Measurements from ENCODE around the gene LSM11. TPM values are rescaled to one million over a fixed set of nuclear protein-coding genes. Genes with fewer than 3 reads are reported as not detected.

Gene LSM11
- total and polyA plus RNA-seq, 2 donors (not counting 1 experiment from before 2014, with no cell fraction given), result 1.00 to 4.2 TPM

- H3K4me3 Mint-ChIP-seq, result no peak overlapping the region
- TF ChIP-seq EZH2 (IDR thresholded peaks at IDR 0.05; ENCODE audit: borderline replicate concordance, insufficient read depth, low read depth, low read length, poor library complexity, severe bottlenecking) (no peak), CTCF (IDR thresholded peaks at IDR 0.05) (no peak)
- no CpG with 5 or more reads among the region's 1 CpG for WGBS (ENCODE audit: insufficient coverage)
- H2AFZ ChIP-seq (ENCODE audit: insufficient read depth, low read depth, low read length, poor library complexity, severe bottlenecking), result no peak overlapping the region
- no peak overlapping the region for H3K9ac ChIP-seq (ENCODE audit: low read length)
- CTCF ChIA-PET, result interaction anchor here (2.8 kb wide), 1 partner anchor 7 kb away, joined by 10 read pairs; no protein-coding TSS in a partner anchor
- H3K79me2 ChIP-seq (ENCODE audit: control insufficient read depth, insufficient read depth, low read length), result no peaks in the 10 kb centered on the region
- no peak overlapping the region for H3K4me3 ChIP-seq (ENCODE audit: control extremely low read depth in 1 of 5, extremely low read depth in 1 of 5, insufficient read depth in 1 of 5, low read depth in 2 of 5, low read length in 4 of 5)
- no peaks in the 10 kb centered on the region for H4K20me1 ChIP-seq (ENCODE audit: control insufficient read depth, insufficient read depth, low read length, poor library complexity, severe bottlenecking)
- H3K27ac ChIP-seq (ENCODE audit: low read length in 2 of 2), result no peak overlapping the region
- no peaks in the 10 kb centered on the region for H3K4me1 Mint-ChIP-seq
- H3K9me3 Mint-ChIP-seq (ENCODE audit: insufficient read depth), result no peaks in the 10 kb centered on the region
- DNase-seq (no peak), ATAC-seq (ENCODE audit: low read depth) (no peak)
- H3K27me3 Mint-ChIP-seq, result no peaks in the 10 kb centered on the region
- H3K4me2 ChIP-seq (replicated peaks; ENCODE audit: low read depth, low read length, poor library complexity, severe bottlenecking), result no peak overlapping the region
- H3K36me3 ChIP-seq (replicated peaks in 1 of 2; ENCODE audit: control extremely low read depth in 1 of 2, control insufficient read depth in 1 of 2, extremely low read depth in 1 of 2, insufficient read depth in 2 of 2, low read length in 1 of 2), result no peaks in the 10 kb centered on the region
- peaks cover 0 to 5% (median 4%) of the 10 kb centered on the region in 3 donors for H3K9me3 ChIP-seq (ENCODE audit: control extremely low read depth in 1 of 3, control insufficient read depth in 2 of 3, insufficient read depth in 1 of 3, low read length in 2 of 3)
- peaks cover 0 to 4% of the 10 kb centered on the region in 2 donors for H3K4me1 ChIP-seq (ENCODE audit: control insufficient read depth in 2 of 2, insufficient read depth in 2 of 2, low read length in 2 of 2)
- no peak overlapping the region for H3K27ac Mint-ChIP-seq
- POLR2A ChIA-PET, result no interaction called here
- H3K27me3 ChIP-seq (replicated peaks in 1 of 4; ENCODE audit: control extremely low read depth in 1 of 4, control insufficient read depth in 3 of 4, insufficient read depth in 4 of 4, low read length in 3 of 4), result no peaks in the 10 kb centered on the region
- intact Hi-C loops (cut with micrococcal nuclease), result no loop called here
These were observed 23.4 kb downstream of the LSM11 start for GRCh38 chr5:157766902-157767301.

DNA sequence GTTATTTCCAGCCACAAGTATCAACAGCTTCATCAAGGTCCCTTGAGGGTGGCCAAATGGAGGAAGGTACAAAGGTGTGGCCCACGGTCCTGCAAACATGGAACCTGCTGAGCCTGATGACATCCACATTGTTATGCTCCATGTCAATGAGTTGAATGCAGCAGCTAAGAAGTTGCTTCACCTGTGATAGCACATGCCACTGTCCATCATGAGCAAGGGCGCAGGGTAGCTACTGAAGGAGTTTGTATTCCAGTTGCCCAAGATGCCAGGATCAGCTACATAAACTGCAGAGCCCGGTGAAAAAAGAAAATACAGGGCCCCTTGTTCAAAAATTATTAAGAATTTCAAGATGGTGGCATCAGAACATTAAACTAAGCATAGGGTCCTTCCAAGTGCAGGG, 24.2 kb downstream of the LSM11 start:
- DNase-seq, result no peak
- H3K36me3 ChIP-seq (replicated peaks in 1 of 2; ENCODE audit: control extremely low read depth in 1 of 2, control insufficient read depth in 1 of 2, extremely low read depth in 1 of 2, insufficient read depth in 2 of 2, low read length in 1 of 2), result no peaks in the 10 kb centered on the region
- TF ChIP-seq EZH2 (IDR thresholded peaks at IDR 0.05; ENCODE audit: borderline replicate concordance, insufficient read depth, low read depth, low read length, poor library complexity, severe bottlenecking), result no peak
- no peak for TF ChIP-seq CTCF (IDR thresholded peaks at IDR 0.05)
- H3K4me3 ChIP-seq (ENCODE audit: control extremely low read depth in 1 of 5, extremely low read depth in 1 of 5, insufficient read depth in 1 of 5, low read depth in 2 of 5, low read length in 4 of 5), result no peak overlapping the region
- H3K9me3 ChIP-seq (ENCODE audit: control extremely low read depth in 1 of 3, control insufficient read depth in 2 of 3, insufficient read depth in 1 of 3, low read length in 2 of 3), result peaks cover 0 to 5% (median 4%) of the 10 kb centered on the region in 3 donors
- H3K27me3 Mint-ChIP-seq, result no peaks in the 10 kb centered on the region
- 78% methylated on average over 3 of the region's 3 CpGs for WGBS (ENCODE audit: insufficient coverage)
- H3K9ac ChIP-seq (ENCODE audit: low read length), result no peak overlapping the region
- H3K79me2 ChIP-seq (ENCODE audit: control insufficient read depth, insufficient read depth, low read length), result no peaks in the 10 kb centered on the region
- H4K20me1 ChIP-seq (ENCODE audit: control insufficient read depth, insufficient read depth, low read length, poor library complexity, severe bottlenecking), result no peaks in the 10 kb centered on the region
- intact Hi-C loops (cut with micrococcal nuclease), result no loop called here
- H3K27ac Mint-ChIP-seq, result no peak overlapping the region
- H3K27me3 ChIP-seq (replicated peaks in 1 of 4; ENCODE audit: control extremely low read depth in 1 of 4, control insufficient read depth in 3 of 4, insufficient read depth in 4 of 4, low read length in 3 of 4), result no peaks in the 10 kb centered on the region
- CTCF ChIA-PET, result interaction anchor here (0.6 to 2.8 kb wide), 2 partner anchors 8 kb away, joined by 5 to 10 read pairs; no protein-coding TSS in a partner anchor
- no peaks in the 10 kb centered on the region for H3K9me3 Mint-ChIP-seq (ENCODE audit: insufficient read depth)
- no peak overlapping the region for H3K4me3 Mint-ChIP-seq
- no peak overlapping the region for H3K27ac ChIP-seq (ENCODE audit: low read length in 2 of 2)
- H2AFZ ChIP-seq (ENCODE audit: insufficient read depth, low read depth, low read length, poor library complexity, severe bottlenecking), result no peak overlapping the region
- ATAC-seq (ENCODE audit: low read depth), result no peak
- no peak overlapping the region for H3K4me2 ChIP-seq (replicated peaks; ENCODE audit: low read depth, low read length, poor library complexity, severe bottlenecking)
- POLR2A ChIA-PET, result no interaction called here
- H3K4me1 Mint-ChIP-seq, result peaks cover 1% of the 10 kb centered on the region
- no peaks in the 10 kb centered on the region for H3K4me1 ChIP-seq (ENCODE audit: control insufficient read depth in 2 of 2, insufficient read depth in 2 of 2, low read length in 2 of 2)

Data from B cell (primary cell).